ENCODE measurements around the gene HSPB7.

HSPB7 gene

DNA sequence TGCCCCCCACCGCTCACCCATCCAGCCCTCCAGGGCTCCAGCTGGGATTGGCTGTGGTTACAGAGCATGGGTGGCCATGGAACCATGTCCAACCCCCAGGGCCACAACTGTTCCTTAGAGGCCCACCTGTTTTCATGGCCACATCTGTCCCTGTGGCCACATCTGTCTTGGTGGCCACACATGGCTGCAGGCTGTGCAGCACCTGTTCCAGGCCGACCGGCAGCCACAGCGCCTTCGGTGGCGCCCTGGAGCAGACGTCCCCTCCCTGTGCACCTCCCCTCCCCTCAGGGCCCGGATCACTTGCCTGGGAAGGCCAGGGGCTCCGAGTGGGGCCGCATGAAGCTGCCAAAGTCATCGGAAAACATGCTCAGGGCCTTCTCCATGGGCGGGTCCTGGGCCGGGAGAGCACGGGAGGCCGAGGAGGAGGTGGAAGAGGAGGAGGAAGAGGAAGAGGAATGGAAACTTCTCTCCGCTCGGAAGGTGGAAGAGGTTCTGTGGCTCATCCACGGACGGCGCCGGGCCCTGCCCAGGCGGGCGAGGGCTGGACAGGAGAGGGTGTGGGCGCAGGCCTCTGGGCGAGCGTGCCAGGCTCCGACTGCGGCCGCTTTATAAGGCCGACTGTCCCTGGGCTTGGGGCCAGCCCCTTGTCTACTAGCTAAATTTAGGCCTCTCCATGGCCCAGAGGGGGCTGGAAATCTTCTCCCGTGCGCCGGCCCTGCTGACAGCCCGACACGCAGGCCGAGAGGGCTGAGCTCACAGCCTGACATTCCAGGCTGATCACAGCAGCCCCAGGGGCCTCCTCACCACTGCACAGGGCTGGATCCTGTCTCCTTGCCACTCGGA lies at the start of gene HSPB7:
HSPB7 (minus strand) TSS at position 583 of the 843 bp plus-strand sequence; CDS start at position 503, 80 bp downstream.
- H4K20me1 ChIP-seq (ENCODE audit: low read depth, low read length): no peaks in the 10 kb centered on the region
- H2AFZ ChIP-seq (ENCODE audit: low read depth, low read length, severe bottlenecking): no peak within 1 kb of the TSS
- H3K4me2 ChIP-seq (ENCODE audit: low read depth, low read length, poor library complexity, severe bottlenecking): no peak within 1 kb of the TSS
- no peak within 1 kb of the TSS for H3K4me3 ChIP-seq (ENCODE audit: insufficient read depth, low read length, poor library complexity, severe bottlenecking)
- H3K9me3 ChIP-seq (ENCODE audit: insufficient read depth, low read length): no peaks in the 10 kb centered on the region
- H3K36me3 ChIP-seq (ENCODE audit: low read length): no peaks in the 10 kb centered on the region
- H3K9ac ChIP-seq (ENCODE audit: low read length): no peak within 1 kb of the TSS
- H3F3A ChIP-seq (ENCODE audit: insufficient read depth): no peaks in the 10 kb centered on the region
- no peak for TF ChIP-seq EZH2phosphoT487 (conservative IDR thresholded peaks at IDR 0.05; ENCODE audit: low read length)
- TF ChIP-seq, protein P1, sequence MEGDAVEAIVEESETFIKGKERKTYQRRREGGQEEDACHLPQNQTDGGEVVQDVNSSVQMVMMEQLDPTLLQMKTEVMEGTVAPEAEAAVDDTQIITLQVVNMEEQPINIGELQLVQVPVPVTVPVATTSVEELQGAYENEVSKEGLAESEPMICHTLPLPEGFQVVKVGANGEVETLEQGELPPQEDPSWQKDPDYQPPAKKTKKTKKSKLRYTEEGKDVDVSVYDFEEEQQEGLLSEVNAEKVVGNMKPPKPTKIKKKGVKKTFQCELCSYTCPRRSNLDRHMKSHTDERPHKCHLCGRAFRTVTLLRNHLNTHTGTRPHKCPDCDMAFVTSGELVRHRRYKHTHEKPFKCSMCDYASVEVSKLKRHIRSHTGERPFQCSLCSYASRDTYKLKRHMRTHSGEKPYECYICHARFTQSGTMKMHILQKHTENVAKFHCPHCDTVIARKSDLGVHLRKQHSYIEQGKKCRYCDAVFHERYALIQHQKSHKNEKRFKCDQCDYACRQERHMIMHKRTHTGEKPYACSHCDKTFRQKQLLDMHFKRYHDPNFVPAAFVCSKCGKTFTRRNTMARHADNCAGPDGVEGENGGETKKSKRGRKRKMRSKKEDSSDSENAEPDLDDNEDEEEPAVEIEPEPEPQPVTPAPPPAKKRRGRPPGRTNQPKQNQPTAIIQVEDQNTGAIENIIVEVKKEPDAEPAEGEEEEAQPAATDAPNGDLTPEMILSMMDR (IDR thresholded peaks at IDR 0.05; ENCODE audit: insufficient read depth, low read length, poor library complexity, severe bottlenecking): no peak
- H3K79me2 ChIP-seq (ENCODE audit: insufficient read depth, low read length): no peaks in the 10 kb centered on the region
- H3K27ac ChIP-seq (ENCODE audit: low read depth, low read length): no peak within 1 kb of the TSS
- H3K9me2 ChIP-seq (replicated peaks; ENCODE audit: insufficient read depth, low read length): no peaks in the 10 kb centered on the region
- H3K27me3 ChIP-seq (ENCODE audit: low read length): no peaks in the 10 kb centered on the region

DNA sequence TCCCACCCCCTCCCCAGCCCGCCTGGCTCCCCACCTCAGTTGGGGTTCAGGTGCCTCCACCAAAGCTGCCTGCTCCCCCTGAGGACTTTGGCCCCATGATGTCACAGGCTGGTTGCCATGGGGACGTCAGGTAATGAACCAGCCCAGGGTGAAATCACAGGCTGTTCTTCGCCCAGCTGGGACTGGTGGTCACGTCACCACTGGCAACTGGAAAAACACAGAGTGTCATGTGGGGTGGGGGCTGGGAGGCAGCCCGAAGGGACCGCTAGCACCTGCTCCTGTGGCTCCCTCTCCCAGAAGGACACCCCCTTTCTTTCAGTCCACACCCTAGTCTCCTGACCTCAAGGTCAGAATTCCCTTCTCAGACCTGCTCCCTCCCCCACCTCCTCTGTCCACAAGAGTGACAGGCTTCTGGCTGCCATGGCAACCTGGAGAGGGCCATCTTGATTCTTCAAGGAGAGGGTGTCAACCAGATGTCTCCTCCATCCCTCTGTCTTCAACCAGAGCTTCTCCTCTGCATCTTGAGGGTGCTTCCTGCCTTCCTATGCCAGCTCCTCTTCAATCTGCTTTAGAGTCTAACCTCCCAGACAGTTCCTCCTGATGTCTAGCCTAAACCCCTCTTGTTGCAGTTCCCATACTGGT lies 49.4 kb upstream of the HSPB7 start:
- no peaks in the 10 kb centered on the region for H3K79me2 ChIP-seq (ENCODE audit: insufficient read depth, low read length)
- H3K27ac ChIP-seq (ENCODE audit: low read depth, low read length): no peak overlapping the region
- H3K9ac ChIP-seq (ENCODE audit: low read length): no peak overlapping the region

DNA sequence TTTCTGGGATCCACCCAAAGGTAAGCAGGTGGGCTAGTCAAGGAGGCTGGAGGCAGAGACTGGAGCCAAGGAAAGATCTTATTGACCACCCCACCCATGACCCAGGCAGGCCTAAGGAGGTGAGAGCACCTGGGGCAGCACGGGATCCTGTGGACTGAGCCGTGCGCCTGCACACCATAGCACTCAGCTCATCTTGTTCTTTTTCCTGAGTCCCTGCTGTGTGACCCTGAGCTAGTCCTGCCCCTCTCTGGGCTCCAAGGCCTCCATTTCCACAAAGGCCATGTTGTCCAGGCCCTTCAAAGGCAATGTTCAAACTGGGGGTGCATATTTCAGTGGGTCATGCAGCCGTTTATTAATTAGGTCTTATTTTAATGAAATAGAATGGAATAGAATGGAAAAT lies 48.4 kb upstream of the HSPB7 start:
- Histone ChIP-seq H3K4me2 (ENCODE audit: low read depth, low read length, poor library complexity, severe bottlenecking) (no peak overlapping the region), H3K9ac (ENCODE audit: low read length) (no peak overlapping the region), H4K20me1 (ENCODE audit: low read depth, low read length) (no peaks in the 10 kb centered on the region), H3K9me2 (replicated peaks; ENCODE audit: insufficient read depth, low read length) (no peaks in the 10 kb centered on the region), H3K79me2 (ENCODE audit: insufficient read depth, low read length) (no peaks in the 10 kb centered on the region), H2AFZ (ENCODE audit: low read depth, low read length, severe bottlenecking) (no peak overlapping the region), H3K27me3 (ENCODE audit: low read length) (no peaks in the 10 kb centered on the region), H3K27ac (ENCODE audit: low read depth, low read length) (no peak overlapping the region), H3K36me3 (ENCODE audit: low read length) (no peaks in the 10 kb centered on the region), H3K4me3 (ENCODE audit: insufficient read depth, low read length, poor library complexity, severe bottlenecking) (no peak overlapping the region), H3F3A (ENCODE audit: insufficient read depth) (no peaks in the 10 kb centered on the region), H3K9me3 (ENCODE audit: insufficient read depth, low read length) (no peaks in the 10 kb centered on the region)
- TF ChIP-seq, protein P1 (IDR thresholded peaks at IDR 0.05; ENCODE audit: insufficient read depth, low read length, poor library complexity, severe bottlenecking): no peak
- no peak for TF ChIP-seq EZH2phosphoT487 (conservative IDR thresholded peaks at IDR 0.05; ENCODE audit: low read length)

More for the DNA sequence above, 49.4 kb upstream of the HSPB7 start:
- Histone ChIP-seq H3K36me3 (ENCODE audit: low read length) (no peaks in the 10 kb centered on the region), H3F3A (ENCODE audit: insufficient read depth) (no peaks in the 10 kb centered on the region), H3K4me2 (ENCODE audit: low read depth, low read length, poor library complexity, severe bottlenecking) (no peak overlapping the region), H3K27me3 (ENCODE audit: low read length) (no peaks in the 10 kb centered on the region), H4K20me1 (ENCODE audit: low read depth, low read length) (no peaks in the 10 kb centered on the region), H3K9me2 (replicated peaks; ENCODE audit: insufficient read depth, low read length) (no peaks in the 10 kb centered on the region), H3K4me3 (ENCODE audit: insufficient read depth, low read length, poor library complexity, severe bottlenecking) (no peak overlapping the region), H2AFZ (ENCODE audit: low read depth, low read length, severe bottlenecking) (no peak overlapping the region), H3K9me3 (ENCODE audit: insufficient read depth, low read length) (no peaks in the 10 kb centered on the region)
- TF ChIP-seq EZH2phosphoT487 (conservative IDR thresholded peaks at IDR 0.05; ENCODE audit: low read length): no peak
- TF ChIP-seq, protein P1 (IDR thresholded peaks at IDR 0.05; ENCODE audit: insufficient read depth, low read length, poor library complexity, severe bottlenecking): no peak
